CD4-positive, alpha-beta T cell treated with Interleukin-17A for 4 hours (primary cell): ENCODE data around the gene RDM1.
A peak's percentile ranks its signal among the peaks of the same experiment; 100 is the strongest.

ENCODE experiments used
- DNase-seq: peaks from one replicate; pipeline ENCODE4 v3.0.0-alpha.2; 2020; ENCODE audit warnings: mixed read lengths

RDM1 gene

DNA sequence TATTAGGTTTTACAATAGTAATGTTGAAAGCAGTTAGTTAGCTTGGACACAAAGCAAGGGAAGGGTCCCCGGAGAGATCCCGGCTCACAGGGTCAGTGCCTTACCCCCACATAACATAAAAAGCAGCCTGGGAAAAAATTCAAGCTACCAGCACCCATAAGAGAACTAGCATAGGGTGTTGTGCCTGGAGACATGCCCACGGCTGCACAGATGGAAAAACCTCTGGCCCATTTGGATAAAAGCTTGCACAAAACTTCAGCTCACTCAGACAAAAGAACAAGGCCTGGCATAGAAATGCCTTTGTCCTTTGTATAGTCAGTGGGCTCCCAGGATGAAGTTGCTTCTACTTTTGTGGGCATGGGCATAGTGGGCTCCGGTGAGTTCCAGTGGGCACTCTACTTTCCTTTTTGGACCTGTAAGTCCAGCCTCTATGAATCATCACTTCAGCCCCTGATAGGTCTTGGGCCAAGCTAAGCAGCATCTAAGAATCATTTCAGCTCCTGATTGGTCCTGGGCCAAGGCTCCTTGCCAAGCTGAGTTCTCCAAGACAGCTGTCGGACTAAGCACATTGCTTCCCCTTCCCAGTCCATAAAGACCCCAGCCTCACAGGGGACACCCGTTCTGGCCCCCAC is 1.3 kb upstream of the RDM1 start:
- DNase-seq: no peak

GRCh38 chr17:35927714-35928113 is 2.9 kb downstream of the RDM1 start:
- no peak for DNase-seq

GRCh38 chr17:35923609-35924114 is 6.9 kb downstream of the RDM1 start:
- no peak for DNase-seq

GRCh38 chr17:35920229-35920628 is 10.3 kb downstream of the RDM1 start:
- no peak for DNase-seq

- DNase-seq: no peak
Measured at GRCh38 chr17:35918665-35919064, 11.9 kb downstream of the RDM1 start.

DNA sequence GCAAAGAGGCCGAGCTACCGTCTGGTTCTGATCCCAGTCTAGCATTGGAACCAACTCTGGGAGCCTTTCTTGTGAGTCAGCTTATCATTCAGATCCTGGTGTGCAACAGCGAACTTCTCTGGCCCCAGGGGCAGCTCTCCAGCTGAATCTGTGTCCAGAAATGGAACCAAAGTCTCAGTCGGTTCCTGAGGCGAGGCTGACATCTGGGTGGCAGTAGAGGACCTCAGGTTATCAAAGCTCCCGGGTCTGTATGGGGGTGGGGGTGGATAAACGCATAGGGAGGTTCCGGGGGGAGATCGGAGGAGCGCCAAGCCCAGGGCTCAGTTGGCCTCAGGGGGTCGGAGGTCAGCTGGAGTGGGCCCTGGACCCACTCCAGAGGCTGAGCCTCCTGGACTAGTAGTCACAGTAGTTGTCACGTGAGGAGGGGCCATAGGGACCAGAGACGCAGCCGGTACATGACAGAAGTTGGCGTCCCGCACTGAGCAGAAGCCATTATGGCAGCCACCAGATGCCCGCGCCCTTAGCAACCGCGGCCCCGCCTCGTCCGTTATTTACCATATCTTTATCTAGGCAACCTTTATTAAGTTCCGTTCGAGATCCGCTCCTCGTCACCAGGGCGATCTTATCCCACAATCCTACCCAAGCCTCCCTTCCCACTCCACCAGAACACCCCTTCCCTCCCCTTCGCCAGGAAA is 12.9 kb downstream of the RDM1 start:
- no peak for DNase-seq

- no peak for DNase-seq
Measured at GRCh38 chr17:35915153-35915964, 15.2 kb downstream of the RDM1 start.

GRCh38 chr17:35914354-35914753 is 16.2 kb downstream of the RDM1 start:
- no peak for DNase-seq

DNA sequence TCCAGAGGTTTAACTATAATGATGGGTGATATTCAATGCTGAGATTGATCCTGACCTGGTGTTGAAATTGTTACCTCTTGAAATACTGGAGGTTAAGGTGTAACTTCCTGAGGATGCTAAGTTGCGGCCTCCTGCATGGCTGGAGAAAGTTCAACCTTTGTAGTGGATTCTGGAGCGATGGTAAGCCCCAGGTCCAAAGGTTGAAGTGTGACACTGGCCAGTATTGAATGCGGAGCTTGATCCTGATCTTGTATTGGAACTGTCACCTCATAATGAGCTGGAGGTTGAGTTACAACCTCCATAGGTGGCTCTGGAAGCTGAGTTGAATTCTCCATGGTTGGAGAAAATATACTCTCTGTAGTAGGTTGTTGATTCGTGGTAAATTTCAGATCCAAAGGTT is 17.0 kb downstream of the RDM1 start:
- DNase-seq: no peak

GRCh38 chr17:35912942-35913341 is 17.6 kb downstream of the RDM1 start:
- no peak for DNase-seq

DNA sequence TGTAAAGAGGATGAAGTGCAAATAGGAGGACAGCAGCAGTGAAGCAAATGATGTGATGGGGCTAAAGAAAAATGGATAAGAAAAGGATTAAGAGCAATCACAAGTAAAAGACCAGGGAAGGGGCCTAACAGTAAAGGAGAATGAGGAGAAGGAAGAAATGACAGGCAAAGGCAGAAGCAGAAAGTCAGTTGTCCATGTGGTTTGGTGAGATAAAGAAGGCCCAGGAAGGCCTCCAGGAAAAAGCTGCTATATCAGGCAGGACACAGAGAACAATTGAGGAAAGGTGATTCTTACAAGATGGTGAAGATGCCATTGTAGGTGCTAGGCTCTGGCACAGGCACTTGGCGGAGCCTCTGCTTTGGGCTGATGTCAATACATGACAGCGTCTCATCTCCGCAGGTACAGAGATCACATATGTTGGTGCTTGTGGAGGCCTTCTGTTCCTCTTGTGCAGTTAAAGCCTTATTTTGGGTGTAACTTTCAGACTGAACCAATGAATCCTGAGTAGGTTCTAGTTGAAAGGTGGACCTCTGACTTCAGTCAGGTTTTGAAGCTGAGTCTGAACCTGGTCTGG is 18.1 kb downstream of the RDM1 start:
- DNase-seq: no peak

GRCh38 chr17:35909408-35909807 is 21.2 kb downstream of the RDM1 start:
- no peak for DNase-seq

DNA sequence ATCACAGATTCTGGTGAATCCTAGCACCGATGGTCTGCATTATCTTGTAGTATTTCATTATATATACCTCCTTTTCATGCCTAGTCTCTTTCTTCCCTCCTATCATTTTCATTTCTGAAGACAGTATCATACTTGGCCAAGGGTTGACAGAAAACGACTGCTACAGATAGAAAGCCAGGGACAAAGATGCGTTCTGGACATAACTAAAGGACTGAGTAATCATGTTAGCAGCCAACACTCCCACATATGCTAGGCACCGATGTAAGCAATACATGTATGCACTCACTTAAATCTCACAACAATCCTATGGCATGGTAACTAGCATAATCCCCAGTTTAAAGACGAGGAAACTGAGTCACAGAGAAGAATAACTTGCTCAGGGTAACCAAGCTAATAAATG is 22.9 kb downstream of the RDM1 start:
- no peak for DNase-seq

DNA sequence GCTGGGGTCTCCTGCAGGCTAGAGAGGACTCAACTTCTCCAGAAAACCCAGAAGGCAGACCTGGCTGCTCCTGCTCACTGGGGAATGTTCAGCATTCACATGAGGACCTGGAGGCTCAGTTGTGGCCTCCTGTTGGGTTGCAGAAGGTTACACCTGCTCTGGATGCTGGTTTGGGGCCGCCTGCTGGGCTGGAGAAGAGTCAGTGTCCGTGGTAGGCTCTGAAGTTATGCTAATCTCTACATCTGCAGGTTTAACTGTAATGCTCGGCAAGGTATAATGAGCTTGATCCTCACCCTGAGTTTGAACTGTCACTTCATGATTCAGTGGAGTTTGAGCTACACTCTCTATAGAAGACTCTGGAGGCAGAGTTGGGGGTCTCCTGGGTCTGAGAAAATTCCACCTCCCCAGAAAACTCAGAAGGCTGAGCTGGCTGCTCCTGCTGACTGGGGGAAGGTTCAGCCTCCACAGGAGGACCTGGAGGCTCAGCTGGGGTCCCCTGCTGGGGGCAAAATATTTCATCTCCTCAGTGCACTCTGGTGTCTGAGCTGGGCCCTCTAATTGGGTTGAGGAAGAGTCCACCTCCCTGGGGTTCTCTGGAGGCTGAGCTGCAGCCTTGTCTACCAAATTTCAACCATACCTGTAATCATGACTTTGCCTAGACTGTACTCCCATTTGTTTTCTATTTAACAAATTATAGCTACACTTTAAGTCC is 23.5 kb downstream of the RDM1 start:
- DNase-seq: peak; percentile 19

GRCh38 chr17:35906191-35906925 is 24.2 kb downstream of the RDM1 start:
- DNase-seq: no peak

DNA sequence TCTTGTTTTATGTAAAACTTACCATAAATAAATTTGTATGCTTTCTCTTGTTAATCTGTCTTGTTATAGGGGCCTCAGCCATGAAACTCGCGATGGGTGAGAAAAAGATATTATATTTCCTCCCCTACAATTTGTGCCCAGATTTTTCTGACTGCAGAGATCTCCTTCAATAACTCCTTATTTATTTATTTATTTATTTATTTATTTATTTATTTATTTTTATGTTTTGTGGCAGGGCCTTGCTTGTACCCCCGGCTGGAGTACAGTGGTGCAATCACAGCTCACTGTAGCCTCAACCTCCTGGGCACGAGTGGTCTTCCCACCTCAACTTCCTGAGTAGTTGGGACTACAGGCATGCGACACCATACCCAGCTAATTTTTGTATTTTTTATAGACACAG is 27.1 kb downstream of the RDM1 start:
- DNase-seq: no peak

DNA sequence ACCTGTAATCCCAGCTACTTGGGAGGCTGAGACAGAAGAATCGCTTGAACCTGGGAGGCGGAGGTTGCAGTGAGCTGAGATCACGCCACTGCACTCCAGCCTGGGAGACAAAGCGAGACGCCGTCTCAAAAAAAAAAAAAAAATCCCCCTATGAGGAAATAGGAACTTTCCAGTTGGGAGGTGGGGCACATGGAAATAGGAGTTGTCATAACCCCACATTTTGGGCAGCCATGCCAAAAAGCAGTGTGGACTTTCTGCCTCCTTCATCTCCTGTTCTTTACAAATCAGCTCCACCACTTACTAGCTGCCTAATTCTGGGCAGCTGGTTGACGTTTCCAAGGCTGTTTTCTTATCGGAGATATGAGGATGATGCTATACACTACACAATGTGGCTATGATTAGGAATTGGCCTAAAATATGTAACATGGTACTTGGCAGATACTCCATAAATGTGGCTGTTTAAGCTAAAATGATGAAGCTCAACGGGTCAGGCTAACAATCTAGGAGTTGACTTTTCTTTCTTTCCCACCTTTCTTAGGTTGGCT is 28.9 kb downstream of the RDM1 start:
- DNase-seq: no peak

DNA sequence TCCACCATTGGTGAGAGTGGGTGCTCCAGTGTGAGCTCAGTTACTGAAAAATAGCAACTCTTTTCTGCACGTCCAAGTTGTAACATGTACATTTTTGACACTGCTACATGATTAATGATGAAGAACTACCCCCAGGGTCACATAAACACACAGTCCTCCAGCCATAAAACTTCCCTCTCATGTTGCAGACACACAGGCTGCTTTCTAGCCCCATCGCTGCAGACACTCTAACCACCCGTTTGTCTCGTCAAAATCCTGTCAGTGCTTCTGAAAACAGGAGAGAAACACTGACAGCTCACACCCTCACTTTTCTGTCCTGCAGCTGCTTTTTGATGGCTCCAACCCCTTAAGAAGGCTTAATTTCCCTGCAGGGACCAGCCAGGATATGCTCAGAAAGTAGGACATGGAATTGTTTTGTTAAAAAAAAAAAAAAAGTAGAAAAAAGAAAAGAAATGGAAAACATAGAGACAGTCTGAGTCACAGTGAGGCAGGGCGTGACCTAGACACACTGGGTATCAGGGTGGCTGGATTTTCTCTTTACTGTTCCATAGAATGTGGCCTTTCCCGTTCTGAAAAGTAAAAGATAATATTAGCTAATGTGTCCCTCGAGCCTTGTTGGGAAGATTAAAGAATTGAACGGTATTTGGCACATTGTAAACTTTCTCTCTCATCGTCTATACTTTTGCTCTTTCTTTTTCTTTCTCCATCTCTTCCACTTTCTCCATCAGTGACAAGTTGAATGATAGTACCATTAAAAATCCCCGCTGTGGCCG is 29.7 kb downstream of the RDM1 start:
- peak; percentile 45 for DNase-seq

GRCh38 chr17:35900280-35900679 is 30.3 kb downstream of the RDM1 start:
- peak; percentile 44 for DNase-seq

GRCh38 chr17:35898283-35899070 is 32.1 kb downstream of the RDM1 start:
- DNase-seq: peak; percentile 59
